VCaP (cell line): ENCODE results near the gene CELA3B.
"Not testable (repeated sequence)": the region's sequence is repeated elsewhere in the genome, so short reads cannot be mapped to it uniquely, and the experiment has no call there.

Experiments used
- H3K27ac ChIP-seq: fragments of 450-650 bp; 2 replicates; pipeline ENCODE4 v1.5.1; 2017
- TF ChIP-seq, protein P1 (sequence below): fragments of 450-650 bp; conservative IDR thresholded peaks from 2 replicates; pipeline ENCODE4 v1.5.1; 2017; ENCODE audit warnings: mild to moderate bottlenecking, moderate library complexity

CELA3B gene

GRCh38 chr1:22005261-22006149 is 28.7 kb downstream of the CELA3B start:
- peak overlapping the region; percentile 36; the same call in 1 of the 2 replicates for H3K27ac ChIP-seq

DNA sequence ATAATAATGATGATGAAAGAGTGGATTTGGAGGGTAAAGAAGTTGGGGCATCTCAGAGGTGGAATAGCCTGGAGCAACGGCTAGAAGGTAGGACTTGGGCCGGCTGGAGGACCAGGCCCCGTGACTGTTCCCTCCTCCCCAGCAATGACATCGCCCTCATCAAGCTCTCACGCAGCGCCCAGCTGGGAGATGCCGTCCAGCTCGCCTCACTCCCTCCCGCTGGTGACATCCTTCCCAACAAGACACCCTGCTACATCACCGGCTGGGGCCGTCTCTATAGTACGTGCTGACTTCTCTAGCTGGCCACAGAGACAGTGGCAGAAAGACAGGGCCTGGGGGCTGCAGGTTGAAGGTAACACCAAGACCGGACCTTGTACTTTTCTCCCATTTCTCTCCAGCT is 29.9 kb downstream of the CELA3B start:
- peak overlapping the region; percentile 36; the same call in 1 of the 2 replicates for H3K27ac ChIP-seq

More at GRCh38 chr1:22005261-22006149, 28.7 kb downstream of the CELA3B start:
- TF ChIP-seq, protein P1, sequence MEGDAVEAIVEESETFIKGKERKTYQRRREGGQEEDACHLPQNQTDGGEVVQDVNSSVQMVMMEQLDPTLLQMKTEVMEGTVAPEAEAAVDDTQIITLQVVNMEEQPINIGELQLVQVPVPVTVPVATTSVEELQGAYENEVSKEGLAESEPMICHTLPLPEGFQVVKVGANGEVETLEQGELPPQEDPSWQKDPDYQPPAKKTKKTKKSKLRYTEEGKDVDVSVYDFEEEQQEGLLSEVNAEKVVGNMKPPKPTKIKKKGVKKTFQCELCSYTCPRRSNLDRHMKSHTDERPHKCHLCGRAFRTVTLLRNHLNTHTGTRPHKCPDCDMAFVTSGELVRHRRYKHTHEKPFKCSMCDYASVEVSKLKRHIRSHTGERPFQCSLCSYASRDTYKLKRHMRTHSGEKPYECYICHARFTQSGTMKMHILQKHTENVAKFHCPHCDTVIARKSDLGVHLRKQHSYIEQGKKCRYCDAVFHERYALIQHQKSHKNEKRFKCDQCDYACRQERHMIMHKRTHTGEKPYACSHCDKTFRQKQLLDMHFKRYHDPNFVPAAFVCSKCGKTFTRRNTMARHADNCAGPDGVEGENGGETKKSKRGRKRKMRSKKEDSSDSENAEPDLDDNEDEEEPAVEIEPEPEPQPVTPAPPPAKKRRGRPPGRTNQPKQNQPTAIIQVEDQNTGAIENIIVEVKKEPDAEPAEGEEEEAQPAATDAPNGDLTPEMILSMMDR = peak; percentile 40

DNA sequence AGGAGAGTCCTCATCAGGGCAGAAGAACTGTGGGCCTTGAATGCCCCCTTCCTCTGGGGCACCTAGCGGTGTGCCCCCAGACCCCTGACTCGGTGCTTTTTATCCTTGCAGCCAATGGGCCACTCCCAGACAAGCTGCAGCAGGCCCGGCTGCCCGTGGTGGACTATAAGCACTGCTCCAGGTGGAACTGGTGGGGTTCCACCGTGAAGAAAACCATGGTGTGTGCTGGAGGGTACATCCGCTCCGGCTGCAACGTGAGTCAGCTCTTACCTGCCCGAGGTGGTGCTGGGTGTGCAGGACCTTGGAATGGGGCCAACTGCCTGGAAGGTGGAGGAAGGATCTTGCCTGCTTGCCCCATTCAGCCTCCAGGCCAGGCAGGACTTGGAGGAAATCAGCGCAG is 30.4 kb downstream of the CELA3B start:
- not testable (repeated sequence) for H3K27ac ChIP-seq

GRCh38 chr1:22009566-22009965 is 32.7 kb downstream of the CELA3B start:
- H3K27ac ChIP-seq = not testable (repeated sequence)

DNA sequence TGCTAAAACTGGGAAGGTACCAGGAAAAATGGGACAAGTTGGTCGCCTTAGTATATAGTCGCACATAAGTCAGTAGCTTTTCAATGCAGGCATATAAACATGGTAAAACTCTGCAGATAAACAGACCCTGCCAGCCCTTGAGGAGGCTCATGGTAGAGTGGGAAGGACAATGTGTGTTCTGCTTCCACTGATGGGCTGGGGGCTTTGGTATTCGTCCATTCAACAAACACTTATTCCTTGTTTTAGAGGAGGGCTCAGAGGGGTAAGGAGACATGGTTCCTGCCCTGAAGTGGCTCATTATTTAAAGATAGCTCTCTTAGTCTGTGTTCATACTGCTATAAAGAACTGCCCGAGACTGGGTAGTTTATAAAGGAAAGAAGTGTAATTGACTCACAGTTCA is 35.9 kb downstream of the CELA3B start:
- not testable (repeated sequence) for H3K27ac ChIP-seq

DNA sequence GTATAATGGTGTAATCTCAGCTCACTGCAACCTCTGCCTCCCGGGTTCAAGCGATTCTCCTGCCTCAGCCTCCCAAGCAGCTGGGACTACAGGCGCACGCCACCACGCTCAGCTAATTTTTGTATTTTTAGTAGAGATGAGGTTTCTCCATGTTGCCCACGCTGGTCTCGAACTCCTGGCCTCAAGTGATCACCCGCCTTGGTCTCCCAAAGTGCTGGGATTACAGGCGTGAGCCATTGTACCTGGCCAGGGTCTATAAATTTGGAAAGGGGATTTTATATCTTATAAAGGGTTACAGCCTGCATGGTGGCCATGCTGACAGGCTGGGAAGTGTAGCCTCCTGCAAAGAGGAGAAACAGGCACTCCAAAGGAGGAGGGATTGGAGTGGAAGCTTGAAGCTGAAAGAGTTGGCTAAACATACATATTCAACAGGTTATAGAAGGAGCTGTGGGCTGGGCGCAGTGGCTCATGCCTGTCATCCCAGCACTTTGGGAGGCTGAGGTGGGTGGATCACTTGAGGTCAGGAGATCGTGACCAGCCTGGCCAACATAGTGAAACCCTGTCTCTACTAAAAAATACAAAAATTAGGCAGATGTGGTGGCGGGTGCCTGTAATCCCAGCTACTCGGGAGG is 37.9 kb downstream of the CELA3B start:
- not testable (repeated sequence) for H3K27ac ChIP-seq

DNA sequence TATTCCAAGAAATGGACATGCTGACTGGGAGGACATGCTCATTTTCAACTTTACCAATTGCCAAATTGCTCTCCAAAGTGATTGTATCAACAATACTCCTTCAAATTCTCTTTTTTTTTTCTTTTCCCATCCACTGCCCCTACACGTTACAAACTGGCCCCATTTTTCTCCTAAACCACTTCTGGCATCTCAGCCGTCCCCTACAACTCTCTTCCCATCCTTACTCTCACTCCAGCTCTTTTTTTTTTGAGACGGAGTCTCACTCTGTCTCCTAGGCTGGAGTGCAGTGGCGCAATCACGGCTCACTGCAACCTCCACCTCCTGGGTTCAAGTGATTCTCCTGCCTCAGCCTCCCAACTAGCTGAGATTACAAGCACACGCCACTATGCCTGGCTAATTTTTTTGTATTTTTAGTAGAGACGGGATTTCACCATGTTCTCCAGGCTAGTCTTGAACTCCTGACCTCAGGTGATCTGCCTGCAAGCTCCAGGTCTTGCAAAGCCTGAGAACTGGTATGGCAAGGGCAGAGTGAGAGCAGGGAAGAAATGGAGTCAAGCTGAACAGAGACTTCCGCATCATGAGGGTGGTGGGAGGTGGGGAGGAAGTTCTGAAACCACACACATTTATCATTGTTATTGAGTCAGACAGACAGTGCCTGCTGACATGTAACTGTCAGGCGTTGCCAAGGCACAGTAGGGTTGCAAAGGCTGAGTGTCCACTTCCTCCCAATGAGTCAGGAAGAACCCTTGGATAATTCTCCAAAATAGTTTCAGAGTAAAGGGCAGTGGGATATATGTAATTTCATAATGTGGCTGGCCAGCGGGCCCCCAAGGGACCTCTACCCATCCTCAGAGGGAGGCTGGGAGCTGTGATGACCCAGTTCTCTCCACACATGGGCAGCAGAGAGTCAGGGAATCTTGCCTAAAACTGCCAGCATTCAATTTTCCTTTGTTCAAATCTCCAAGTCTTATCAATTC is 42.0 kb downstream of the CELA3B start:
- TF ChIP-seq, protein P1 = peak; percentile 32; the same call in 1 of the 2 replicates
- no peak overlapping the region; the same call in 1 of the 2 replicates for H3K27ac ChIP-seq

DNA sequence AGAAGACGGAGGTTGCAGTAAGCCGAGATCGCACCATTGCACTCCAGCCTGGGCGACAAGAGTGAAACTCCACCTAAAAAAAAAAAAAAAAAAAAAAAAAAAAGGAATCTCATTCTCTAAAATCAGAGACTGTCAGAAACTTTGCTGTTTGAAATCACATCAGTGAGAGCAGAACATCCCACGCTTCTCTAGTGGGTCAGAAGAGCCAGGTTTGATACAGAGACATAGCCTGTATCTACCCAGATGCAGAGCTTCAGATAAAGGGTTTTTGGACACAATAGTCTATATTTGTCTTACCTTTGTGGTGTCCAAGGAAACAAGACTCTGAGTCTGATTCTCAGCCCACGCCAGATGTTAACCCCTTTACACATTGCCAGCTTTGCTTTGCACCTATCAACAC is 44.2 kb downstream of the CELA3B start:
- TF ChIP-seq, protein P1 = no peak
- H3K27ac ChIP-seq = peak overlapping the region; percentile 5; the same call in 1 of the 2 replicates

DNA sequence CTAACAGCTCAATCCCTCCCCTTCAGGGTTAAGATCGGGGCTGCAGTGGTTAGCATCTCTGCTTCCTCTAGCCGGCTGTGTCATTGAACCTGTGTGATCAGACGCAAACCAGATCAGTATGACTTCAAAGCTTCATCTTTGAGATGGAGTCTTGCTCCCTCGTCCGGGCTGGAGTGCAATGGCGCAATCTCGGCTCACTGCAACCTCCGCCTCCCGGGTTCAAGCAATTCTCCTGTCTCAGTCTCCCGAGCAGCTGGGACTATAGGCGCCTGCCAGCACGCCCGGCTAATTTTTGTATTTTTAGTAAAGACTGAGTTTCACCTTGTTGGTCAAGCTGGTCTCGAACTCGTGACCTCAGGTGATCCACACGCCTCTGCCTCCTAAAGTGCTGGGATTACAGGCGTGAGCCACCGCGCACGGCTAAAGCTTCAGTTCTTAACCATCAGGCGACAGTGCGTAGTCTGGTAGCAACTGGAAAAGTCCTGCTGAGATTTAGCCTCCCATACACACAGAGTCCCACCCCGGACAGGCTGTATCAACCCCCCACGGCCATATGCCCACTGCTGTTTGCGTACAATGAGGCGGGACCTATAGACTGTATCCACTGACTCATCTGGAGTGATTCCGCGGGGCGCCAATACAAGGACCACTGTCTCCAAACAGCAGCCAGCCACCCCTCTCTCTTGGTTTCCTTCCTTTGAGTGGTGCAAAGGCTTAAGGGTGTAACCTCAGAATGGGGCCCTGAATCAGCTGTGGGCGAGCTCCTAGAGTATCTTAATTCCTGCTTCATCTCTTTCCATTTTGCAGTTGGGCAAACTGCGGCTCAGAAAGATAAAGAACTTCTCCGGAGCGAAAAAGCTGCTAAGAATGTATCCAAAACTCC is 47.9 kb downstream of the CELA3B start:
- H3K27ac ChIP-seq = peak overlapping the region; percentile 90
- TF ChIP-seq, protein P1 = no peak
